ENCODE measurements around the gene LILRA2. TPM values are rescaled to one million over a fixed set of nuclear protein-coding genes. Genes with fewer than 3 reads are reported as not detected.
A peak's percentile ranks its signal among the peaks of the same experiment; 100 is the strongest.

LILRA2 gene
- 1 to 10 TPM; 1.4 to 8.3 (median 2.4) TPM for total RNA-seq
- long read RNA-seq: 0 reads

- H3K4me1 ChIP-seq: no peaks in the 10 kb centered on the region
- 38% methylated on average over 6 of the region's 10 CpGs for WGBS (ENCODE audit: insufficient coverage, low coverage, low lambda C conversion rate, missing lambda C conversion rate)
These were observed at the start of gene LILRA2 for GRCh38 chr19:54573330-54573872. LILRA2 (plus strand) TSS chr19:54573790; CDS start chr19:54573879, 89 bp downstream.

GRCh38 chr19:54525636-54526035 lies 48.0 kb upstream of the LILRA2 start:
- 13% methylated on average over 5 of the region's 5 CpGs for WGBS (ENCODE audit: insufficient coverage, low coverage, low lambda C conversion rate, missing lambda C conversion rate)
- no peak overlapping the region for H3K27ac ChIP-seq
- no peaks in the 10 kb centered on the region for H3K9me3 ChIP-seq
- intact Hi-C loops (cut with DNase I): no loop called here
- ATAC-seq: peak in 1 of 4 donors; percentile 50
- no peak overlapping the region for H3K4me3 ChIP-seq
- no peak for DNase-seq
- no peaks in the 10 kb centered on the region for H3K4me1 ChIP-seq
- H3K27me3 ChIP-seq: no peaks in the 10 kb centered on the region
- H3K36me3 ChIP-seq: no peaks in the 10 kb centered on the region
- TF ChIP-seq CTCF (IDR thresholded peaks at IDR 0.05) (no peak), POLR2A (IDR thresholded peaks at IDR 0.05) (no peak)

More at GRCh38 chr19:54573330-54573872, at the start of gene LILRA2:
- no peaks in the 10 kb centered on the region for H3K27me3 ChIP-seq
- intact Hi-C loops (cut with DNase I): no loop called here
- DNase-seq (peak in 1 of 3 donors; percentile 63), ATAC-seq (peak; percentile 56 to 65 (median 62))
- peak within 1 kb of the TSS in 2 of 3 donors; percentile 13 to 43 for H3K27ac ChIP-seq
- H3K4me3 ChIP-seq: peak within 1 kb of the TSS in 1 of 3 donors; percentile 7
- no peaks in the 10 kb centered on the region for H3K9me3 ChIP-seq
- TF ChIP-seq POLR2A (IDR thresholded peaks at IDR 0.05) (no peak), CTCF (IDR thresholded peaks at IDR 0.05) (no peak)
- H3K36me3 ChIP-seq: no peaks in the 10 kb centered on the region

- Histone ChIP-seq H3K4me1 (no peaks in the 10 kb centered on the region), H3K4me3 (no peak overlapping the region), H3K27ac (no peak overlapping the region), H3K36me3 (no peaks in the 10 kb centered on the region), H3K27me3 (no peaks in the 10 kb centered on the region), H3K9me3 (no peaks in the 10 kb centered on the region)
- TF ChIP-seq POLR2A (IDR thresholded peaks at IDR 0.05) (no peak), CTCF (IDR thresholded peaks at IDR 0.05) (no peak)
- no peak for DNase-seq
- 66% methylated on average over 21 of the region's 26 CpGs for WGBS (ENCODE audit: insufficient coverage, low coverage, low lambda C conversion rate, missing lambda C conversion rate)
- intact Hi-C loops (cut with DNase I): no loop called here
- no peak for ATAC-seq
These were observed 46.6 kb upstream of the LILRA2 start for GRCh38 chr19:54526972-54527371.

- Histone ChIP-seq H3K4me1 (no peaks in the 10 kb centered on the region), H3K27ac (no peak overlapping the region), H3K27me3 (no peaks in the 10 kb centered on the region), H3K36me3 (no peaks in the 10 kb centered on the region), H3K9me3 (no peaks in the 10 kb centered on the region), H3K4me3 (no peak overlapping the region)
- ATAC-seq (no peak), DNase-seq (no peak)
- intact Hi-C loops (cut with DNase I): no loop called here
- WGBS (ENCODE audit: insufficient coverage, low coverage, low lambda C conversion rate, missing lambda C conversion rate): 37% methylated on average over 5 of the region's 5 CpGs
- no peak for TF ChIP-seq CTCF (IDR thresholded peaks at IDR 0.05)
- TF ChIP-seq POLR2A (IDR thresholded peaks at IDR 0.05): no peak
These were observed 42.7 kb upstream of the LILRA2 start for GRCh38 chr19:54530866-54531265.
